ENCODE data around the gene MGAT4B. TPM values are rescaled to one million over a fixed set of nuclear protein-coding genes. Genes with fewer than 3 reads are reported as not detected.

The MGAT4B gene
- total RNA-seq = 10 to 100 TPM; 96.8 to 99.3 TPM

GRCh38 chr5:179806250-179807048 lies at the start of gene MGAT4B:
Gene MGAT4B (minus strand): TSS chr5:179806866. CDS start chr5:179806583, 283 bp downstream.

GRCh38 chr5:179820483-179821297 lies 14.0 kb upstream of the MGAT4B start, which contains the start of gene SQSTM1:
Gene SQSTM1 (plus strand): TSS chr5:179820905. CDS start chr5:179820937, 32 bp downstream.

GRCh38 chr5:179793468-179794139 lies 13.1 kb downstream of the MGAT4B start, which contains the start of gene LTC4S:
Gene LTC4S (plus strand): TSS chr5:179793986. CDS start chr5:179794081, 95 bp downstream.

Small RNA genes within 50 kb of the gene (microRNA-seq; reads per million reads assigned to microRNA genes)
- not detected for gene MIR1229 (ENCODE audit: borderline microRNAs expressed, borderline replicate concordance)

Other genes with a start within 250 kb of the MGAT4B start
- gene HNRNPH1, start 183.2 kb downstream of the MGAT4B start, total RNA-seq = 100 to 1,000 TPM; 883 to 954 TPM
- under 1 TPM; 0.31 to 0.71 TPM for gene CBY3, start 125.8 kb downstream of the MGAT4B start, total RNA-seq
- gene CANX, start 107.9 kb downstream of the MGAT4B start, total RNA-seq = 100 to 1,000 TPM; 418 to 432 TPM
- gene MAML1, start 74.0 kb downstream of the MGAT4B start, total RNA-seq = 10 to 100 TPM; 29.5 to 31.1 TPM
- 1 to 10 TPM; 2.4 to 3.9 TPM for gene LTC4S, start 12.9 kb downstream of the MGAT4B start, total RNA-seq
- 100 to 1,000 TPM; 134 to 147 TPM for gene SQSTM1, start 14.0 kb upstream of the MGAT4B start, total RNA-seq
- gene MRNIP, start 52.0 kb upstream of the MGAT4B start, total RNA-seq = 10 to 100 TPM; 21.5 to 22.6 TPM
- gene TBC1D9B, start 101.0 kb upstream of the MGAT4B start, total RNA-seq = 10 to 100 TPM; 73.4 to 82.2 TPM

All from activated naive CD4-positive, alpha-beta T cell treated with anti-CD3 and anti-CD28 coated beads, Interleukin-2, amount 10 ng/mL, durations not matched to agents 5 hours and 36 hours (primary cell).